GM23338 (cell line): ENCODE data around the gene CPLANE1. TPM values are rescaled to one million over a fixed set of nuclear protein-coding genes. Genes with fewer than 3 reads are reported as not detected.

Experiments used
- ATAC-seq: fragments of 200-7000 bp; cut with Tn5 transposase; 3 replicates; pipeline ENCODE4 v1.9.1; 2020
- DNase-seq: peaks from one replicate; pipeline ENCODE4 v3.0.0-alpha.2; 2015; ENCODE audit warnings: low spot score
- H2AFZ ChIP-seq: fragments of 200-600 bp; sonication (generic); 2 replicates; pipeline ENCODE4 v1.8.0; 2016; ENCODE audit warnings: antibody characterized with exemption, mild to moderate bottlenecking, moderate library complexity
- H3F3A ChIP-seq: fragments of 200-600 bp; sonication (generic); replicated peaks from 2 replicates; pipeline ENCODE4 v1.8.0; 2017; ENCODE audit warnings: antibody characterized with exemption, mixed run types, low read depth
- H3K27ac ChIP-seq: fragments of 200-600 bp; sonication (generic); 2 replicates; pipeline ENCODE4 v1.6.1; 2016; ENCODE audit warnings: low read depth
- H3K27me3 ChIP-seq: fragments of 200-600 bp; sonication (generic); 2 replicates; pipeline ENCODE4 v1.8.0; 2016; ENCODE audit warnings: mild to moderate bottlenecking, mixed run types, moderate library complexity; ENCODE audit not compliant: insufficient read depth
- H3K36me3 ChIP-seq: fragments of 200-600 bp; sonication (generic); 2 replicates; pipeline ENCODE4 v1.8.0; 2016; ENCODE audit warnings: mild to moderate bottlenecking; ENCODE audit not compliant: insufficient read depth
- H3K4me1 ChIP-seq: fragments of 200-600 bp; sonication (generic); 2 replicates; pipeline ENCODE4 v1.8.0; 2016; ENCODE audit warnings: mild to moderate bottlenecking, moderate library complexity; ENCODE audit not compliant: insufficient read depth
- H3K4me2 ChIP-seq: fragments of 200-600 bp; sonication (generic); 2 replicates; pipeline ENCODE4 v1.7.1; 2017; ENCODE audit warnings: mixed run types
- H3K4me3 ChIP-seq: fragments of 200-600 bp; sonication (generic); 2 replicates; pipeline ENCODE4 v1.6.1; 2016; ENCODE audit warnings: mixed run types
- H3K79me2 ChIP-seq: fragments of 200-600 bp; sonication (generic); replicated peaks from 2 replicates; pipeline ENCODE4 v1.8.0; 2017; ENCODE audit warnings: mild to moderate bottlenecking; ENCODE audit not compliant: insufficient read depth
- H3K9me2 ChIP-seq: fragments of 200-600 bp; sonication (generic); 2 replicates; pipeline ENCODE4 v1.8.0; 2017; ENCODE audit not compliant: insufficient read depth
- H4K20me1 ChIP-seq: fragments of 200-600 bp; sonication (generic); replicated peaks from 2 replicates; pipeline ENCODE4 v1.8.0; 2017; ENCODE audit warnings: mild to moderate bottlenecking; ENCODE audit not compliant: insufficient read depth
- H3K27ac Mint-ChIP-seq: 2 replicates; pipeline ENCODE4 v1.8.0; 2020; ENCODE audit warnings: inconsistent platforms, mild to moderate bottlenecking, moderate library complexity, mixed read lengths
- H3K27me3 Mint-ChIP-seq: 3 replicates; pipeline ENCODE4 v1.8.0; 2022; ENCODE audit warnings: low read depth, mild to moderate bottlenecking, moderate library complexity, mixed read lengths, inconsistent platforms; ENCODE audit not compliant: insufficient read depth, poor library complexity
- H3K36me3 Mint-ChIP-seq: 3 replicates; pipeline ENCODE4 v1.8.0; 2021; ENCODE audit warnings: low read depth, mild to moderate bottlenecking, inconsistent platforms, moderate library complexity, mixed read lengths
- H3K4me1 Mint-ChIP-seq: 3 replicates; pipeline ENCODE4 v1.8.0; 2020; ENCODE audit warnings: mild to moderate bottlenecking, inconsistent platforms, mixed read lengths
- H3K4me3 Mint-ChIP-seq: 3 replicates; pipeline ENCODE4 v1.8.0; 2021; ENCODE audit warnings: moderate library complexity, mild to moderate bottlenecking, inconsistent platforms, mixed read lengths
- H3K9me3 Mint-ChIP-seq: 3 replicates; pipeline ENCODE4 v1.8.0; 2020; ENCODE audit warnings: moderate library complexity, mild to moderate bottlenecking, inconsistent platforms, mixed read lengths
- CREB1 ChIP-seq: fragments of 250-450 bp; sonication (Bioruptor Pico); IDR thresholded peaks from 2 replicates; pipeline ENCODE4 v1.5.0; 2020; ENCODE audit warnings: low read depth, mild to moderate bottlenecking, moderate library complexity
- EZH2 ChIP-seq: fragments of 200-600 bp; sonication (generic); IDR thresholded peaks from one replicate; pipeline ENCODE4 v1.8.0; 2017; ENCODE audit warnings: antibody characterized with exemption, mild to moderate bottlenecking, low read depth; ENCODE audit not compliant: unreplicated experiment
- NANOG ChIP-seq: IDR thresholded peaks from 2 replicates; pipeline ENCODE4 v1.6.1; 2016; ENCODE audit warnings: antibody characterized with exemption, borderline replicate concordance
- STAT1 ChIP-seq: IDR thresholded peaks from one replicate; pipeline ENCODE4 v1.6.1; 2016; ENCODE audit warnings: antibody characterized with exemption; ENCODE audit not compliant: unreplicated experiment
- ZNF331 ChIP-seq: fragments of 250-450 bp; sonication (Bioruptor Pico); IDR thresholded peaks from 2 replicates; pipeline ENCODE4 v1.5.0; 2020; ENCODE audit warnings: low read depth, mild to moderate bottlenecking, moderate library complexity
- ZNF462 ChIP-seq: fragments of 250-450 bp; sonication (Bioruptor Pico); IDR thresholded peaks from 2 replicates; pipeline ENCODE4 v1.5.0; 2020; ENCODE audit warnings: mild to moderate bottlenecking, moderate library complexity
- polyA plus RNA-seq: library from polyadenylated mRNA; unstranded; fragments of >200 nt; fragmentation: Nextera tagmentation; extraction: Ambion mirVana; gene quantifications from 2 replicates; pipeline ENCODE4 v1.2.1, GENCODE V29; 2016
- total RNA-seq: library from RNA; depleted of rRNA; stranded (reverse); fragments of >200 nt; shearing (Covaris generic); gene quantifications from 2 replicates; pipeline ENCODE4 v1.2.3, GENCODE V29; 2014

The CPLANE1 gene
- total and polyA plus RNA-seq, 2 experiments from 2014 or later, result 5.1 to 8.3 TPM

DNA sequence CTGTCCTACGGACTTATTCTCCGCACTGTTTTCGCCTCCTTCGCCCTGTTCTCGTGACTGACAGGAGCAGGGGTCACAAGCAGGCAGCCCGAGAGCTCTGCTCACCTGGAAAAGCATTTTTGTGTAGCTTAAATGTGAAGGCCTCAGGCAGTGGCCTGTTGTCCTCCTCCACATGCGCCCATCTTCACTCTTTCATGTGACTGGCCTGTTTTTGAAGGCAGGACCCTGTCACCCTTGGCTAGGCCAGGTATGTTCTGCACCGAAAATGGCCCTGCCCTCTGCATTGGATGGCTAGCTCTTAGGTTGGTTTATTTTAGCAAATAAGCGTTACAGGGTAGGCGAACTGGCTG, 614 bp upstream of the CPLANE1 start:
- Histone ChIP-seq H3K4me2 (peak overlapping the region; percentile 98), H3K4me3 (peak overlapping the region; percentile 88)

More for the DNA sequence above, 614 bp upstream of the CPLANE1 start:
- Histone ChIP-seq H2AFZ (peak overlapping the region; percentile 100), H3K4me1 (peaks cover 8% of the 10 kb centered on the region), H3F3A (peaks cover 22% of the 10 kb centered on the region), H3K27me3 (no peaks in the 10 kb centered on the region), H3K36me3 (no peaks in the 10 kb centered on the region), H3K79me2 (no peaks in the 10 kb centered on the region), H3K27ac (0 out of 2 replicates have a peak overlapping the region, but pooled peaks have one; percentile 26), H3K9me2 (no peaks in the 10 kb centered on the region), H4K20me1 (no peaks in the 10 kb centered on the region)
- ATAC-seq, result no peak; the same call in 1 of the 3 replicates
- no peaks in the 10 kb centered on the region; the same call in 1 of the 3 replicates for H3K4me1 Mint-ChIP-seq
- no peaks in the 10 kb centered on the region; the same call in 1 of the 3 replicates for H3K9me3 Mint-ChIP-seq
- H3K36me3 Mint-ChIP-seq, result no peaks in the 10 kb centered on the region; the same call in 2 of the 3 replicates
- H3K27ac Mint-ChIP-seq, result 0 out of 2 replicates have a peak overlapping the region, but pooled peaks have one; percentile 10
- peak overlapping the region; percentile 79 for H3K4me3 Mint-ChIP-seq
- DNase-seq, result no peak
- peaks cover 8% of the 10 kb centered on the region for H3K27me3 Mint-ChIP-seq
- no peak for TF ChIP-seq NANOG
- no peak for TF ChIP-seq ZNF331 (CRISPR knock-in tag)
- no peak for TF ChIP-seq ZNF462
- TF ChIP-seq EZH2, result no peak
- TF ChIP-seq STAT1, result no peak
- TF ChIP-seq CREB1 (CRISPR knock-in tag), result no peak
